Prostate gland (tissue), 2 donors: ENCODE results near the gene SNRPA1.

Experiments
- POLR2A ChIP-seq: fragments of 450-650 bp; IDR thresholded peaks from one replicate; pipeline ENCODE4 v1.6.1; 2016; ENCODE audit warnings: antibody characterized with exemption, mild to moderate bottlenecking
- POLR2AphosphoS5 ChIP-seq: sonication (generic); formaldehyde crosslinking; IDR thresholded peaks from one replicate; pipeline ENCODE4 v1.6.1; 2017; ENCODE audit warnings: antibody characterized with exemption
- TF ChIP-seq, protein P1 (sequence below), 4 experiments: fragments of 200-600 bp in 2 of 4; fragments of 450-650 bp in 2 of 4; sonication (generic) in 2 of 4; IDR thresholded peaks; 1 replicate in 3 of 4; 2 replicates in 1 of 4; pipeline ENCODE4 v1.5.1; 2016 to 2019; ENCODE audit warnings: antibody characterized with exemption in 4 of 4, mild to moderate bottlenecking in 2 of 4, moderate library complexity in 2 of 4

DNA sequence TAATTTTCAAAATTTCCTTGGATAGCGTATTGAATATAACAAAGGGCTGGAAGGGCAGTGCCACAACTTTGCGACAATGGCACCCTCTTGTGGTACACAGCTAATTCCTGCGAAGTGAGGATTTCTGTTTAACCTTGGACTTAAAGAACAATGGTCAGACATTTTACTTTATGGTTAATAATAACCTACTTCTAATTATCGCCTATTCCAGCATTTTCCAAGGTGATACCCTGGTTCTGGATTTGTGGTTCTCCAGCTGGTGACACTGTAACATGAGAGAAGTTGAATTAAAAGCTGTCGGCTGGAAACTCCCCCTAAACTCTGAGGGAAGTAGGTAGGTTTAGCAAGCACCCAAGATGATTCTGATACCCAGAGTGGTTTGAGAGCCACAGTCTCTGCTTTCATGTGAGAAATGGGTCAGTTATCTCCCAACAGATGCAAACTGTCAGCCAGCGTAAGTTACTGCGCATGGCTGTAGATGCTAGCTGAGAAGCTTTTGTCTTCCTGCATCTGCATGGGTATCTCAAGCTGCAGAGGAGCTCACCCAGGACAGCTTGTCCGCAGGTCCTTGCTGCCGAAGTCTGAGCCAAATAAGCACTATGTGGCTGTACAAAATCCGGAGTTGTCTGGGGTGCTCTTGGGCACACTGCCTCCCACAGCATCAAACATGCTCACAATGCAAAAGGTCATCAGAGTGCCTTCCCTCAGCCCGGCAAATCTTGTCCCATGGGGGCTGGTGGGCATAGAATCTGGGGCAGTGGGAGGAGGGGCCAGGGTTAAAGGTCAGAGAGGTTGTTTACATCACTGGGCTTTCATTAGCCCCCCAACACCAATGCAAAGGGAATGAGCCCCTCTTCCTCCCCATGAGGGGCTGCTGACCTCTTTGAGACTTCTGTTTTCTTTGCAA is 36.6 kb downstream of the SNRPA1 start:
- TF ChIP-seq, protein P1, sequence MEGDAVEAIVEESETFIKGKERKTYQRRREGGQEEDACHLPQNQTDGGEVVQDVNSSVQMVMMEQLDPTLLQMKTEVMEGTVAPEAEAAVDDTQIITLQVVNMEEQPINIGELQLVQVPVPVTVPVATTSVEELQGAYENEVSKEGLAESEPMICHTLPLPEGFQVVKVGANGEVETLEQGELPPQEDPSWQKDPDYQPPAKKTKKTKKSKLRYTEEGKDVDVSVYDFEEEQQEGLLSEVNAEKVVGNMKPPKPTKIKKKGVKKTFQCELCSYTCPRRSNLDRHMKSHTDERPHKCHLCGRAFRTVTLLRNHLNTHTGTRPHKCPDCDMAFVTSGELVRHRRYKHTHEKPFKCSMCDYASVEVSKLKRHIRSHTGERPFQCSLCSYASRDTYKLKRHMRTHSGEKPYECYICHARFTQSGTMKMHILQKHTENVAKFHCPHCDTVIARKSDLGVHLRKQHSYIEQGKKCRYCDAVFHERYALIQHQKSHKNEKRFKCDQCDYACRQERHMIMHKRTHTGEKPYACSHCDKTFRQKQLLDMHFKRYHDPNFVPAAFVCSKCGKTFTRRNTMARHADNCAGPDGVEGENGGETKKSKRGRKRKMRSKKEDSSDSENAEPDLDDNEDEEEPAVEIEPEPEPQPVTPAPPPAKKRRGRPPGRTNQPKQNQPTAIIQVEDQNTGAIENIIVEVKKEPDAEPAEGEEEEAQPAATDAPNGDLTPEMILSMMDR (IDR thresholded peaks at IDR 0.05): peak; percentile 66 to 93 (median 88)
- TF ChIP-seq POLR2A: no peak
- peak; percentile 30 for TF ChIP-seq POLR2AphosphoS5
